HUES6 (cell line): ENCODE data around the gene FDX2.
"Not testable (repeated sequence)": the region's sequence is repeated elsewhere in the genome, so short reads cannot be mapped to it uniquely, and the experiment has no call there.

Source experiments
- H3K27ac ChIP-seq: 2 replicates; pipeline ENCODE4 v1.7.0; 2013; ENCODE audit warnings: low read depth, mild to moderate bottlenecking, low read length, inconsistent platforms
- H3K27me3 ChIP-seq: 2 replicates; pipeline ENCODE4 v1.6.1; 2013; ENCODE audit warnings: low read length; ENCODE audit not compliant: control insufficient read depth, insufficient read depth
- H3K36me3 ChIP-seq: 2 replicates; pipeline ENCODE4 v1.6.1; 2013; ENCODE audit warnings: low read length; ENCODE audit not compliant: control insufficient read depth, insufficient read depth
- H3K4me1 ChIP-seq: 2 replicates; pipeline ENCODE4 v1.6.1; 2013; ENCODE audit warnings: low read length; ENCODE audit not compliant: control insufficient read depth, insufficient read depth
- H3K4me3 ChIP-seq: 2 replicates; pipeline ENCODE4 v1.5.1; 2013; ENCODE audit warnings: low read depth, low read length
- H3K9ac ChIP-seq: one replicate; pipeline ENCODE4 v1.6.1; 2013; ENCODE audit warnings: mild to moderate bottlenecking, low read length
- H3K9me3 ChIP-seq: 2 replicates; pipeline ENCODE4 v1.6.1; 2013; ENCODE audit warnings: low read depth, low read length; ENCODE audit not compliant: control insufficient read depth, insufficient read depth

Gene FDX2

DNA sequence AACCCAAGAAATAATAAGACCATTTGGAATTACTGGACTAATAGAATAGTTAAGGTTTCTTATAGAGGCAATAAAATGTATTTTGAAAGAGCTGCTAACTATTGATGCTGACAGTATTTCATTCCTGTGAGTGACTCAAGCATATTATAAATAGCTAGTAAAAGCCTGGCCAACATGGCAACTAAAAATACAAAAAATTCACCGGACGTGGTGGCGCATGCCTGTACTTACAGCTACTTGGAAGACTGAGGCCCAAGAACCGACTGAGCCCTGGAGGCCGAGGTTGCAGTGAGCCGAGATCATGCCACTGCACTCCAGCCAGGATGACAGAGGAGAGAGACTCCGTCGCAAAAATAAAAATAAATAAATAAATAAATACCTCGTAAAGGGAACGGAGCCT, 29.0 kb upstream of the FDX2 start:
- no peak overlapping the region for H3K9ac ChIP-seq
- H3K9me3 ChIP-seq, result no peaks in the 10 kb centered on the region
- H3K4me3 ChIP-seq, result no peak overlapping the region
- H3K4me1 ChIP-seq, result peaks cover 4% of the 10 kb centered on the region; the same call in 1 of the 2 replicates
- no peak overlapping the region for H3K27ac ChIP-seq
- H3K27me3 ChIP-seq, result no peaks in the 10 kb centered on the region
- H3K36me3 ChIP-seq, result 0 out of 2 replicates have a peak, but pooled peaks cover under 1% of the 10 kb centered on the region

DNA sequence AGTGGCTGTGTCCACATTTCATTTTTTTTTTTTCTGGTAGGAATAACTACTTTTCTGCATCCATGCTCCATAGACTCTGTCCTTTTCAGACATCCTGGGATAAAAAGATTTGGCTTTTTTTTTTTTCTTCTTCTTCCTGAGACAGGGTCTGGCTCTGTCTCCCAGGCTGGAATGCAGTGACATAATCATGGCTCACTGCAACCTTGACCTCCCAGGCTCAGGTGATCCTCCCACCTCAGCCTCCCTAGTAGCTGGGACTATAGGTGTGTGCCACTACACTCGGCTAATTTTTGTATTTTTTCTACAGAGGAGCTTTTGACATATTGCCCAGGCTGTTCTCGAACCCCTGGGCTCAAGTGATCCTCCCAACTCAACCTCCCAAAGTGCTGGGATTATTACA, 27.7 kb upstream of the FDX2 start:
- H3K4me3 ChIP-seq, result no peak overlapping the region

DNA sequence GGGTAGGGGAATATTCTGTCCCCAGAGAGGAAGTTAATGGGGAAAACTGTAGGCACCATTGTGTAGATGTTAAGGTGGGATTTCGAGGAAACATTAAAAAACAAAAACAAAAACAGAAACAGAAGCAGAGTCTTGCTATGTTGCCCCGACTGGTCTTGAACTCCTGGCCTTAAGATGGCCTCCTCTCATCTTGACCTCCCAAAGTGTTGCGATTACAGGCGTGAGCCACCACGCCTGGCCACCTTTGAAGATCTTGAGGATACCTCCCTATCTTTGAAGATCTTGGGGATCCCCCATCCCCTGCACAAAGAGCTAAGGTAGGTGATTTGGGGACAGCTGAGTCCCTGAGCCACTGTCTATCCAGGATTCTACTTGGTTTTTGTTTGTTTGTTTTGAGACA, 24.2 kb upstream of the FDX2 start:
- Histone ChIP-seq H3K27me3 (no peaks in the 10 kb centered on the region), H3K4me3 (no peak overlapping the region), H3K27ac (no peak overlapping the region), H3K9me3 (no peaks in the 10 kb centered on the region), H3K36me3 (no peaks in the 10 kb centered on the region), H3K4me1 (peaks cover 25% of the 10 kb centered on the region), H3K9ac (no peak overlapping the region)

More for the DNA sequence above, 27.7 kb upstream of the FDX2 start:
- Histone ChIP-seq H3K27ac (no peak overlapping the region), H3K9ac (no peak overlapping the region), H3K36me3 (no peaks in the 10 kb centered on the region), H3K27me3 (no peaks in the 10 kb centered on the region), H3K4me1 (peaks cover 15% of the 10 kb centered on the region), H3K9me3 (no peaks in the 10 kb centered on the region)

DNA sequence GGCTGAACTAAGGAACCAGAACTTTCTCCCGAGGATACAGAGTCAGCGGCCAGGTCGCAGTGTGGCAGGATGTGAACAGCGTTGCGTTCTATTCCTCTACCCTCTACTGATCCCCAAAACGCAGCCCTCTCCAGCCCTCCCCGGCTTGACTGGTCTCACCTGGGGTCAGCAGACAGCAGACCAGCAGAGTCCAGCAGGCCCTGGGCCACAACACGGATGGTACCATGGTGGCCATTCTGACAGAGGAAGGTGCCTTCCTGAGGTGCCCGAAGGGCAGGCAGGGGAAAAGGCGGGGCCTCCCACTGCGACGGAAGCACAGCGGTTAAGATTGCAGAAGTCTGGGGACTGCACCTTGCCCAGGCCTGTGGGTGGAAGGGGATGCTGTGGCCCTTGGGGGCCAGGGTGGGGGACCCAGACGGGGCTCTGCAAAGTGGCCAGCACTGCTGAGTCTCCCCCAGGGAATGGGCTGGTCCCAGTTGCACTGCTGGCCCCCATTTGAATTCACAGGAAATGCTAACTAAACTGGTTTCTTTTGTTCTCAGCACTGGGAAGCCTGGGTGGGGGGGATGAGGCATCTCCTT, 23.7 kb upstream of the FDX2 start, which contains the start of gene ICAM3:
Gene ICAM3, minus strand, starts transcription at position 245 of the 581 bp plus-strand sequence. Its CDS starts 10 bp downstream, at position 235.
- H3K9ac ChIP-seq, result no peak within 1 kb of the TSS
- H3K4me3 ChIP-seq, result no peak within 1 kb of the TSS
- H3K4me1 ChIP-seq, result peaks cover 25% of the 10 kb centered on the region
- peak within 1 kb of the TSS; percentile 48; the same call in 1 of the 2 replicates for H3K27ac ChIP-seq
- H3K9me3 ChIP-seq, result no peaks in the 10 kb centered on the region
- H3K27me3 ChIP-seq, result no peaks in the 10 kb centered on the region
- H3K36me3 ChIP-seq, result no peaks in the 10 kb centered on the region

DNA sequence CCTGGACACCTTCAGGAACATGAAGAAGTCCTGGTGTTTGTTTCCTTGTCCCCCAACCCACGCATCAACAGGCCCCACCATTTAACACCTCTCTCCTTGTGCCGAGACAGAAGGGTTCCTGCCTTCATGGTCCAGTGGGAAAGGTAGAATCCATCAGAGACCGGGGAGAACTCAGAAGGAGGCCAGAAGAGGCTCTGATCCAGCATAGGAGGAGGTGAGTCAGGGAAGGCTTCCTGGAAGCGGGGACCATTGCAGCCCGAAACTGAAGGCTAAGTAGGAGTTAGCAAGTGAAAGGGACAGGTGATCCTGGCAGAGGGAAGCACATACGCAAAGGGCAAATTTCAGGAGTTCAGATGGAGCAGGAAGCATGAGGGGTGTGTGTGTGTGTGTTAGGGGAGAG, 23.1 kb upstream of the FDX2 start:
- no peak overlapping the region for H3K27ac ChIP-seq
- no peaks in the 10 kb centered on the region for H3K9me3 ChIP-seq
- no peak overlapping the region for H3K9ac ChIP-seq
- H3K36me3 ChIP-seq, result no peaks in the 10 kb centered on the region
- H3K4me3 ChIP-seq, result no peak overlapping the region
- no peaks in the 10 kb centered on the region for H3K27me3 ChIP-seq
- peaks cover 25% of the 10 kb centered on the region for H3K4me1 ChIP-seq

DNA sequence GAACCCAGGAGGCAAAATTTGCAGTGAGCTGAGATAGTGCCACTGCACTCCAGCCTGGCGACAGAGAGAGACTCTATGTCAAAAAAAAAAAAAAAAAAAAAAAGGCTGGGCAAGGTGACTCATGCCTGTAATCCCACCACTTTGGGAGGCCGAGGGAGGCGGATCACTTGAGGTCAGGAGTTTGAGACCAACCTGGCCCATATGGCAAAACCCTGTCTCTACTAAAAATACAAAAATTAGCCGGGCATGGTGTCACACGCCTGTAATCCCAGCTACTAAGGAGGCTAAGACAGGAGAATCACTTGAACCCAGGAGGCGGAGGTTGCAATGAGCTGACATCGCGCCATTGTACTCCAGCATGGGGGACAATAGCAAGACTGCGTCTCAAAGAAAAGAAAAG, 20.9 kb upstream of the FDX2 start:
- H3K36me3 ChIP-seq, H3K9me3 ChIP-seq, H3K9ac ChIP-seq, H3K27ac ChIP-seq, H3K27me3 ChIP-seq, H3K4me3 ChIP-seq: not testable (repeated sequence)
- H3K4me1 ChIP-seq, result peaks cover 32% of the 10 kb centered on the region

DNA sequence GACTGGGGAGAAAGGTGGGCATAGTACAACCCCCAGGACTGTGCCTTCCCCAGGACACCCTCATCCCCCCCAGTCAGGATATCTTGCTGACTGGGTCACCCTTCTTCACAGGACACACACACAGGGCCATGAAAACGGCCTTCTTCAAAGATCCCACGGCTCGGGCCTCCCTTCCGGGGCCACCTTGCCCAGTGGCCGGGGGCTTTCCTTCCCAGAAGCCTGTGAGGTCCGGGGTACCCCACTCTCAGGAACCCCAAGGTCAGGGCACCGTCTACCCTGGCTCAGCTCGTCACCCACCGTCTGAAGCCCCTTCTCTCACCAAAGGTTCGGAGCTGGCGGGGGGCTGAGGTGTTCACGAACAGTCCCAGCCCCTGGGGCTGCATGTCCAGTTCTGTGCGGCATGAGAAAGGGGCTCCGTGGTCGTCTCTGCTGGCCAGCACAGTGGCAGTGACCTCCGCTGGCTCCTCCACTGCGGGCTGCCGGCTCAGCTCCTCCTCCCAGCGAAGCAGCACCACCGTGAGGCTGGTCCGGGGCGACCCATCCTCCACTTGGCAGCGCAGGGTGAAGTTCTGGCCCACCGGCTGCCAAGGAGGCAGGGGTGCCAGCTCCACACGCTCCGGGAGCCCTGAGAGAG, 19.7 kb upstream of the FDX2 start:
- no peaks in the 10 kb centered on the region for H3K27me3 ChIP-seq
- peaks cover 28% of the 10 kb centered on the region for H3K4me1 ChIP-seq
- H3K9me3 ChIP-seq, result no peaks in the 10 kb centered on the region
- H3K4me3 ChIP-seq, result peak overlapping the region; percentile 84
- H3K27ac ChIP-seq, result no peak overlapping the region
- H3K9ac ChIP-seq, result no peak overlapping the region
- peaks cover 5% of the 10 kb centered on the region for H3K36me3 ChIP-seq

DNA sequence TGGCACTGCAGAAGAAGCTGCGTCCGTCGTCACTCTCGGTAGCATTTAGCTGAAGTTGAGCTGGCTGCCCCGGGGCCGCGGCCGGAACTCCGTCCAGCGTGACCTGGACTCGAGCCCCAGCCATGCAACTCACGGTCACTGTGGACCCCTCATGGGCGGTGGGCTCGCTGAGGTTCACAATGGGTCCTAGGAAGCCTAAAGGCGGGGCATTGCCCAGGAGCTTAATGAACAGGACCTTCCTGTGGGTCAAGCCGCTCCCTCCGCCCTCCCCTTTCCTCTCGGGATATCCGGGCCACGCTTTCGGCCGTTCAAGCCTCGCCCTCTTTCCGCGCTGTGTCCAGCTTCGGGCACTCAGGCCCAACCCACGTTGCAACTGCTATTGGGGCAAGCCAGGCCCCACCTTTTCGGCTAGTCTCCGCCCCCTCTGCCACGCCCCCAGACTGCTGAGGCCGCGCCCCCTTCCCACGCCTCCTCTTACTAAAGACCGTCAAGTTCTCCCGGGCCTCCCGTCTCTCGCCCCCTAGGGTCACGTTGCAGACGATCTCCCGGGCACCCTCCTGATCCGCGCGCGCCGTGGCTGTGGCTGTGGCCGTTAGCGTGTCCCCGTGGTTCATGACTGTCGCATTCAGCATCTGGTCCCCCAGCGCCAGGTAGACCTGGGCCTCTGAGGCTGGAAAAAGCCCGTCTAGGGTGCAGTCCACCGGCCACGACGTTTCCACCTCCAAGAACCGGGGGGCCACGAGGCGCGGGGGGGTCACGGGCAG, 19.0 kb upstream of the FDX2 start:
- Histone ChIP-seq H3K27ac (no peak overlapping the region), H3K36me3 (peaks cover 12% of the 10 kb centered on the region), H3K9me3 (no peaks in the 10 kb centered on the region), H3K27me3 (no peaks in the 10 kb centered on the region), H3K4me1 (peaks cover 27% of the 10 kb centered on the region), H3K4me3 (peak overlapping the region; percentile 84), H3K9ac (peak overlapping the region; percentile 43)

DNA sequence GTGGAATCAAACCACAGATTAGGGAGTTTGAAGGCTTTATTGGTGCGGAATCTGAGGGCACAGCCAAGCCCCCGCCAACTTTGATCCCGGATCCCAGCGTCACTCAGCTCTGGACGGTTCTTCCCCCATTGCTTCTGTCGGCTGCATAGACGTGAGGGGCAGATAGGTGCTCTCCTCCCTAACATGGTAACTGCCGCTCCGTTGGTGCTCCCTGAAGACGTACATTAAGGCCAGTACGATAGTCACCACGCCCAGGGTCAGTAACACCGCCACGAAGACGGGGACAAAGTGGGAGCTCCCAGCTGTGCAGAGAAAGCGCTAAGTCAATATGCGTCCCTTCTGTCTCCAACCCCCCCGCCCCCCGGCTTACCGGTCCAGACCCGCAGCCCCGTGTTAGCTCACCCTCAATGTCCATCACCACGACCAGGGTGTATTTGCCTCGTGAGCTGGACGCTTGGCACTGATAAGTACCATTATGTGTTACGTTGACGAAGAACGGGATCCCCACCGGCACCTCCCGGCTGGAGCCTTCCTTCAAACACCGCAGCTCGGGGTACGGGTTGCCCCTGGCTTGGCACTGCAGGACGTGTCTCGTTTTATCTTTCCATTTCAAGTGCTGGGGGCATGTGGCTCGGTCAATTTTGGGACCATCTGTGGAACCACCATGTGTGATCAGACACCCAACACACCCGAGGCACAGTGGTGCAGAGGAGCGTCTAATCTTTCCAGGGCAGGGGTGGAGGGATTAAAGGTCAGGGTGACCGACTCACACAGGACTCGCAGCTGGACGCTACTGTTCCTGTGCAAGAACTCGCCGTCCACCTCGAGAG, 18.2 kb upstream of the FDX2 start:
- Histone ChIP-seq H3K9me3 (no peaks in the 10 kb centered on the region), H3K4me3 (peak overlapping the region; percentile 84), H3K9ac (peak overlapping the region; percentile 52), H3K36me3 (peaks cover 20% of the 10 kb centered on the region), H3K4me1 (peaks cover 22% of the 10 kb centered on the region), H3K27me3 (no peaks in the 10 kb centered on the region), H3K27ac (no peak overlapping the region)

DNA sequence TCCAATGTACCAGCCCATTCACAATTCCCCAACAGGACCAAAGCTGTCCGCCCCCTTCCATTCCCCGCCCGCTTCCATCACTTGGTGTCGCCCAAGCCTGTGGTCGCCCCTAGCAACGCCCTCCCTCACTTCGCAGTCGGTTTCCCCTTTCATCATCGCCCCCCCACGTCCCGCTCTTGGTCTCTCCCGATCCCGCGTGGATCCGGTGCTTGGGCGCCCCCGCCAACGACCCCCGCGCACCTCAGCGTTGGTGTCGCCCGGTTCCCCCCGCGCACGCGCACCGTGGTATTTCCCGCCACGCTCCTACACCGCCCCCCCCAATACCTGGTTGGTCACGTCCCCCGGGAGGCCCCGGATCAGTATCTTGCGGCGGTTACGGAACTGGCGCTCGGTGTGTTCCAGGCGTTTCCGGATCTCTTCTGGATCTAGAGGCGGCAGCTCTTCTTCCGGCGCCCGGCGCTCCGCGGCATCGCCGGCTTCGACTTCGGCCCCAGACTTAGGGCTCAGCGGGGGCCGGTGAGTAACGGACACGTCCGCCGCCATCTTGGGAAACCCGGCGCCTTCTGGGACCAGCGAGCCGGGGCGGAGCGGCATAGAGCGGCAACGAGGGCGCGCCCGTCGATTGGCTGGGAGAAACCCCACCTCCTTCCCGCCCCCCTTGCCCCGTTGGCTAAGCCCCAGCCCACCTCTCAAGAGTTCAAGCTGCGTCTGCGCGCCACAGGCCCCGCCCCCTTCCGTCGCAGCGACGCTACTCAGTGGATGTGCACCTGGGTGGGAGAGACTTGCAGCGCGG, 17.3 kb upstream of the FDX2 start, which contains the start of gene RAVER1:
Gene RAVER1, minus strand, starts transcription at position 565 of the 793 bp plus-strand sequence. Its CDS starts 22 bp downstream, at position 543.
- Histone ChIP-seq H3K9me3 (no peaks in the 10 kb centered on the region), H3K4me3 (peak within 1 kb of the TSS; percentile 84), H3K27ac (peak within 1 kb of the TSS; percentile 84; the same call in 1 of the 2 replicates), H3K27me3 (no peaks in the 10 kb centered on the region), H3K4me1 (peaks cover 17% of the 10 kb centered on the region; the same call in 1 of the 2 replicates), H3K36me3 (peaks cover 28% of the 10 kb centered on the region), H3K9ac (peak within 1 kb of the TSS; percentile 95)
